Heart right ventricle (tissue), 16 donors: ENCODE results near the gene KLHL17. TPM values are rescaled to one million over a fixed set of nuclear protein-coding genes. Genes with fewer than 3 reads are reported as not detected.

Source experiments
- ATAC-seq, 8 donors: fragments of 200-7000 bp; cut with Tn5 transposase; one replicate each; pipeline ENCODE4 v1.9.1; 2020; ENCODE audit warnings: mild to moderate bottlenecking in 8 of 8, moderate library complexity in 8 of 8, moderate number of reproducible peaks in 1 of 8
- DNase-seq, 2 donors: peaks; one replicate each; pipeline ENCODE4 v3.0.0-alpha.2; 2020
- H3K27ac ChIP-seq, 10 donors: fragments of 200-600 bp; sonication (generic) in 2 of 10; one replicate each; pipeline versions ENCODE4 v1.5.0 to v1.8.0; 2020 to 2022; ENCODE audit warnings: mild to moderate bottlenecking in 3 of 10
- H3K27me3 ChIP-seq, 7 donors: fragments of 200-600 bp; one replicate each; pipeline ENCODE4 v1.8.0; 2021 to 2022; ENCODE audit warnings: mild to moderate bottlenecking in 2 of 7
- H3K36me3 ChIP-seq, 9 donors: fragments of 200-600 bp; sonication (generic) in 1 of 9; one replicate each; pipeline versions ENCODE4 v1.5.0 to v1.8.0; 2020 to 2022; ENCODE audit warnings: mild to moderate bottlenecking in 2 of 9
- H3K4me1 ChIP-seq, 9 donors: fragments of 200-600 bp; sonication (generic) in 1 of 9; one replicate each; pipeline versions ENCODE4 v1.5.0 to v1.8.0; 2020 to 2022; ENCODE audit warnings: mild to moderate bottlenecking in 4 of 9
- H3K4me3 ChIP-seq, 10 donors: fragments of 200-600 bp; sonication (generic) in 2 of 10; one replicate each; pipeline versions ENCODE4 v1.5.0 to v1.8.0; 2020 to 2022; ENCODE audit warnings: mild to moderate bottlenecking in 7 of 10, moderate library complexity in 2 of 10
- H3K9me3 ChIP-seq, 11 donors: fragments of 200-600 bp in 10 of 11; sonication (generic) in 2 of 11; one replicate each; pipeline versions ENCODE4 v1.5.0 to v1.8.0; 2013 to 2022; ENCODE audit warnings: mild to moderate bottlenecking in 2 of 11, control low read depth in 1 of 11, moderate library complexity in 1 of 11
- WGBS, 2 donors: extraction: QIAGEN DNeasy Blood & Tissue Kit; methylation state at CpG; one replicate each; pipeline ENCODE4 v1.1.7; 2013; ENCODE audit warnings: inconsistent platforms in 1 of 2; 5-methylcytosine and 5-hydroxymethylcytosine counted together
- intact Hi-C, 10 donors: fragments of 100-400 bp; cut with DNase I; formaldehyde crosslinking; loops; one replicate each; pipeline versions ENCODE4 v1.11.1 to v1.14.2; 2022
- polyA plus RNA-seq, 2 donors: library from polyadenylated mRNA; stranded (reverse); fragments of 200-250 nt; gene quantifications; one replicate each; pipeline ENCODE4 v1.2.3, GENCODE V29; 2013
- total RNA-seq, 10 donors: library from RNA; stranded (reverse); fragmentation: NEBNext Ultra II Directional in 3 of 10; extraction: Animal tissue kit (Norgen Biotek cat#: 25700) in 3 of 10; gene quantifications; one replicate each; pipeline versions ENCODE4 v1.2.1 to v1.2.4, GENCODE V29; 2021 to 2023
- TF ChIP-seq, protein P1 (sequence below), 9 donors: fragments of 200-600 bp; sonication (generic) in 2 of 9; IDR thresholded peaks; one replicate each; pipeline versions ENCODE4 v1.5.0 to v1.8.0; 2021 to 2022; ENCODE audit warnings: antibody characterized with exemption in 9 of 9, mild to moderate bottlenecking in 5 of 9, moderate library complexity in 1 of 9
- donor health status: Arrhythmogenic right ventricular cardiomyopathy.
- donor health status: ischemic (EF 13 %, LVEDD 7.1; RV severe dilation, severe dysfunction).
- donor health status: healthy with polysubstance abuse.
- donor health status: DM: no; HTN: yes; CAD: no.
- donor health status: DM: no; HTN: no; CAD: no.
- donor health status: ischemic (EF 25% LVEDD 6.9; RV normal size, moderate dysfunction).
- donor health status: ischemic (EF 25% LVEDD 5.7; RV mildly dilated, moderate dysfunction).
- donor health status: healthy.
- donor health status: DM: yes; HTN: yes; CAD: no.
- donor health status: Ischemic cardiomyopathy.
- donor health status: ischemic (EF 35%, LVEDD 5.7; RV mildly dilated, moderate dysfunction).
- donor health status: nonischemic (EF 11% LVEDD 7.7; RV severe dilation, severe dysfunction).
- donor health status: DM: yes; HTN: yes; CAD: no.
- donor health status: PGD.
- donor health status: ischemic (EF 29% LVEDD 5.4; RV normal size, mild dysfunction).
- donor health status: nonischemic (EF 23%, LVEDD 6.1; RV moderate dilation, normal function).

KLHL17 gene
- total and polyA plus RNA-seq, 12 donors = 1.3 to 10.2 (median 3.7) TPM

DNA sequence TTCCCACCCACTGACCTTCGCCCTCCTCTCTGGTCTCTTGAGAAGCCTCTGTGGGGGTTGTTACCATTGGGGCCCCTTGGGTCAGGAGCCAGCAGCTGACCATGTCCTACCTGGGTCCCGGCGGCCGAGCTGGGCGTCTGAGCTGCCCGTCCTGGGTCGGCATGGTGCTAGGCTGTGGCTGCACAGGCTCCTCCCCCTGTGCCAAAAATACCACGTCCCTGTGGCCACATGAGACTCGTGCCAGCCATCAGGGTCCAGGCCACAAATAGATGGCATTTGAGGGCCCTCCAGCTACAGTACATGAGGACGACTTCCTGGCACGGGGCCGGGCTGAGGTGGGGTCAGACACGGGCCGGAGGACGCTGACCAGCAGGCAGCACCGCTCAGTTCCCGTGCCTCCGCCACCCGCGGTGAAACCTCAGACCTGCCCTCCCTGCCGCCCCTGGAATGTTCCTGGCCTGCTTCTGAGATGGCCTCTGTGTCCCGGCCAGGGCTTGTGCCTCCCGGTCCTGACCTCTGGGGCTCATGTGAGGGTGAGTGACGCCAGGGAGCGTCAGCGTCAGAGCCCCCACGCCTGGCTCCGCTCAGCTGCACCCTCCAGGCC, 21.7 kb downstream of the KLHL17 start, which contains the start of gene PERM1:
Gene PERM1, minus strand, starts transcription at position 139 of the 604 bp plus-strand sequence. CDS start 1,064 bp downstream, outside the sequence.
- TF ChIP-seq, protein P1, sequence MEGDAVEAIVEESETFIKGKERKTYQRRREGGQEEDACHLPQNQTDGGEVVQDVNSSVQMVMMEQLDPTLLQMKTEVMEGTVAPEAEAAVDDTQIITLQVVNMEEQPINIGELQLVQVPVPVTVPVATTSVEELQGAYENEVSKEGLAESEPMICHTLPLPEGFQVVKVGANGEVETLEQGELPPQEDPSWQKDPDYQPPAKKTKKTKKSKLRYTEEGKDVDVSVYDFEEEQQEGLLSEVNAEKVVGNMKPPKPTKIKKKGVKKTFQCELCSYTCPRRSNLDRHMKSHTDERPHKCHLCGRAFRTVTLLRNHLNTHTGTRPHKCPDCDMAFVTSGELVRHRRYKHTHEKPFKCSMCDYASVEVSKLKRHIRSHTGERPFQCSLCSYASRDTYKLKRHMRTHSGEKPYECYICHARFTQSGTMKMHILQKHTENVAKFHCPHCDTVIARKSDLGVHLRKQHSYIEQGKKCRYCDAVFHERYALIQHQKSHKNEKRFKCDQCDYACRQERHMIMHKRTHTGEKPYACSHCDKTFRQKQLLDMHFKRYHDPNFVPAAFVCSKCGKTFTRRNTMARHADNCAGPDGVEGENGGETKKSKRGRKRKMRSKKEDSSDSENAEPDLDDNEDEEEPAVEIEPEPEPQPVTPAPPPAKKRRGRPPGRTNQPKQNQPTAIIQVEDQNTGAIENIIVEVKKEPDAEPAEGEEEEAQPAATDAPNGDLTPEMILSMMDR (IDR thresholded peaks at IDR 0.05) = no peak
- intact Hi-C loops = loop anchor here in 5 of 10 donors (2.0 to 5.0 kb wide), 3 partner anchors 80 to 85 kb away; no protein-coding TSS in a partner anchor
- Histone ChIP-seq H3K4me3 (peak within 1 kb of the TSS; percentile 37 to 60 (median 57)), H3K27ac (peak within 1 kb of the TSS; percentile 83 to 97 (median 96)), H3K4me1 (peaks cover 0 to 47% (median 3%) of the 10 kb centered on the region in 9 donors), H3K27me3 (peaks cover 0 to 25% (median 7%) of the 10 kb centered on the region in 7 donors), H3K36me3 (peaks cover 0 to 4% (median 0%) of the 10 kb centered on the region in 9 donors), H3K9me3 (no peaks in the 10 kb centered on the region)
- 40% methylated on average over 27 to 28 of the region's 28 CpGs for WGBS, 2 donors
- peak; percentile 80 to 84 for DNase-seq
- ATAC-seq = peak; percentile 59 to 79 (median 74)

- peaks cover 0 to 4% (median 0%) of the 10 kb centered on the region in 9 donors for H3K36me3 ChIP-seq
- peaks cover 0 to 1% (median 0%) of the 10 kb centered on the region in 11 donors for H3K9me3 ChIP-seq
- H3K27ac ChIP-seq = peak overlapping the region; percentile 83 to 97 (median 96)
- peaks cover 0 to 47% (median 3%) of the 10 kb centered on the region in 9 donors for H3K4me1 ChIP-seq
- peaks cover 0 to 31% (median 7%) of the 10 kb centered on the region in 7 donors for H3K27me3 ChIP-seq
- peak overlapping the region in 6 of 10 donors; percentile 1 to 60 (median 51) for H3K4me3 ChIP-seq
- ATAC-seq (no peak), DNase-seq (peak in 1 of 2 donors; percentile 25)
- intact Hi-C loops = loop anchor here in 5 of 10 donors (2.0 to 5.0 kb wide), 3 partner anchors 79 to 84 kb away; no protein-coding TSS in a partner anchor
- WGBS, 2 donors = 86 to 88% methylated on average over 42 to 43 of the region's 43 CpGs
- TF ChIP-seq, protein P1 (IDR thresholded peaks at IDR 0.05) = no peak
Observed at GRCh38 chr1:982765-983436, 22.5 kb downstream of the KLHL17 start.

DNA sequence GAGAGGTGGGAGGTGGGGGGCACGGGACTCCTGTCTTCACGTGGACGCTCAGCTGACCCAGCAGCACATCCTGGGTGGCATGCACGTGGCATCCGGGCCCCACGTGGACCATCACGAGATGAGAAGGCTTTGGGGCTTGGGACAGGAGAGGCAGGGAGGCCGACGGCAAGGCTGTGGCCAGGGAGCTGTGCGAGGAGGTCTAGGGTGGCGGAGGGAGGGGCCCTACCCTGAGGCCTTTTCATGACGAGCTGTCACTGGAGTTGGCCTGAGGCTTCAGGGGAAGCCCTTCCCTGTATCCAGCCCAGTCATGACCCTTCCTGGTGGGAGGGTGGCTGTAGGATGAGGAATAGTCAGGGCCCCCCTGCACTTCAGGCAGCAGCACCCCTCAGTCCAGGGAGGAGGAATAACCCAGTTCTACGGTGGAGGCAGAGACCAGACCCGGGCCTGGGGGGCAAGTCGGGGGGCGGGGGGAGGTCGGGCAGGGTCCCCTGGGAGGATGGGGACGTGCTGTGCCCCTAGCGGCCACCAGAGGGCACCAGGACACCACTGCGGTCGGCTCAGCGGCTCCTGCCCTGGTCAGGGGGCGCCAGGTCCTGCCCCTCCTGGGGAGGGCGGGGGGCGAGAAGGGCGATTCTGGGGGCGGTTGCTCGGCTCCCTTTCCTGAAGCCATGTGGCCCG, 23.6 kb downstream of the KLHL17 start:
- Histone ChIP-seq H3K4me1 (peaks cover 0 to 41% (median 3%) of the 10 kb centered on the region in 9 donors), H3K4me3 (peak overlapping the region in 5 of 10 donors; percentile 23 to 39 (median 32)), H3K9me3 (peaks cover 0 to 5% (median 0%) of the 10 kb centered on the region in 11 donors), H3K36me3 (no peaks in the 10 kb centered on the region), H3K27me3 (peaks cover 0 to 31% (median 7%) of the 10 kb centered on the region in 7 donors), H3K27ac (peak overlapping the region in 2 of 10 donors; percentile 87 to 96)
- intact Hi-C loops = loop anchor here in 9 of 10 donors (2.0 to 5.0 kb wide), 3 partner anchors 78 to 83 kb away; no protein-coding TSS in a partner anchor
- peak; percentile 48 to 67 for DNase-seq
- ATAC-seq = peak in 1 of 8 donors; percentile 4
- 21 to 24% methylated on average over 24 to 29 of the region's 29 CpGs for WGBS, 2 donors
- TF ChIP-seq, protein P1 (IDR thresholded peaks at IDR 0.05) = peak; percentile 92 to 98 (median 94)

- H3K9me3 ChIP-seq = peaks cover 0 to 5% (median 0%) of the 10 kb centered on the region in 11 donors
- H3K36me3 ChIP-seq = no peaks in the 10 kb centered on the region
- WGBS, 2 donors = 61 to 63% methylated on average over 12 of the region's 12 CpGs
- intact Hi-C loops = loop anchor here in 8 of 10 donors (2.0 to 5.0 kb wide), 3 partner anchors 78 to 83 kb away; no protein-coding TSS in a partner anchor
- DNase-seq = no peak
- H3K27ac ChIP-seq = no peak overlapping the region
- ATAC-seq = no peak
- TF ChIP-seq, protein P1 (IDR thresholded peaks at IDR 0.05) = peak in 4 of 9 donors; percentile 15 to 43 (median 22)
- peaks cover 0 to 31% (median 7%) of the 10 kb centered on the region in 7 donors for H3K27me3 ChIP-seq
- peak overlapping the region in 5 of 10 donors; percentile 23 to 39 (median 32) for H3K4me3 ChIP-seq
- peaks cover 0 to 37% (median 3%) of the 10 kb centered on the region in 9 donors for H3K4me1 ChIP-seq
Observed at GRCh38 chr1:984476-984814, 24.1 kb downstream of the KLHL17 start.
